HL-60/S4 treated with phorbol 12-myristate 13-acetate at 8.2 ng/mL for 4 days and 3 days (cell line): ENCODE results near the gene SDR39U1.

Experiments
- in situ Hi-C: fragments of 300-500 bp; cut with MboI; formaldehyde crosslinking; loops from 2 replicates; pipeline ENCODE4 v1.15.0; 2022; ENCODE audit warnings: low sequenced_read_pairs

The SDR39U1 gene

GRCh38 chr14:24443053-24443665 is 583 bp upstream of the SDR39U1 start:
- in situ Hi-C loops = loop anchor here (25.0 kb wide), 1 partner anchor 206 kb away; the partner anchor contains the start of genes GMPR2, NEDD8 and TINF2

- in situ Hi-C loops = loop anchor here (25.0 kb wide), 1 partner anchor 205 kb away; the partner anchor contains the start of genes GMPR2, NEDD8 and TINF2
Observed at GRCh38 chr14:24441904-24442239, 704 bp downstream of the SDR39U1 start.

DNA sequence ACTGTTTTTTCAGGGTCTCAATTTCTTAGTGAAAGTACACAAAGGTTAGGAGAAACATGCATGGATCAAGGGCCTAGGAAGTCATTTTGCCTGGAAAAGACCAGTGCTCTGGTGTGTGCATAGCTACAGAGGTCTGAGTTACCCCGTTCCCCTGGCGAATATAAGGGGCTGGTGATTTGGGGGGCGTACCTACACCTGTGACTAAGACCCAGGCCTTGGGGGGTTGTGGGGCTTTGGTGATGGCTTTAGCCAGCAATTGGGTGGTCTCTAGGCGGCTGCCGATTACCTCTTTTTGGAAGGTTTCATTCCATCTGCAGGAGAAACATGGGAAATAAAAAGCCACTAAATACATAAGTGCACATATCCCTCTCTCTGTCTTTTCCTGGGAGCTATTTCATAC is 1.1 kb downstream of the SDR39U1 start:
- in situ Hi-C loops = loop anchor here (25.0 kb wide), 1 partner anchor 204 kb away; the partner anchor contains the start of genes GMPR2, NEDD8 and TINF2

DNA sequence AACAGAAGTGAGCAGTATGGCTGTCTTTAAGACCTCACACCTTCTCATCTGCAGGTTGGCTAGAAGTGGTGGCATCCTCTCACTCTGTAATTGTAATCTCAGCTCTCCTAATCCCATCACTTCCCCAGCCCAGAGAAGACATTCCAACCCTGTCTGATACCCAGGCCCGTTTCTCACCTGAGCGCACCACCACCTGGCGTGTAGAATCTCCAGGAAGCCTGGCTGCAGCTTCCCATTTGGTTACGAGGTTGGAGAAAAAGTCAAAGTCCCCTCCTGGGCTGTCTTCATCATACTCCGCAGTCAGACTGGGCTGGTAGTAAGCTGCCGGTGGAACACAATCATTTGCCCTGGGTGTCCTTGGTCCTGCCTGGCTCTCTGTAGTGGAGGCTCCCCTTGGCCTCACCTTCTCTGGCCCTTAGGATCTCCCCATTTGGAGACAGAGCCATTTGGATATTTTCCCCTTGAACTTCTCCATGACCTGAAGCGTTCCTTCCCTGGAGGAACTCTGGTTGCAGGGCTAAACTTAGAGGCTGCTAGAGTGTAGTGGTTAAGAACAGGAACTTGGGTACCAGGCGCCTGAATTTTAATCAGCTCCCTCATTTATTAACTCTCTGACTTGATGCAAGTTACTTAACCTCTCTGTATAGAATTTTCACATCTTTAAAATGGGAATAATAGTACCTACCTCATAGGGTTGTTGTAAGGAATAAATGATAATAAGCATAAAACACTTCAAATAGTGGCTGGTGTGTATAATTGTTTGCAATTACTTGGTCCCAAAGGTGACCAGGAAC is 1.8 kb downstream of the SDR39U1 start:
- in situ Hi-C loops = loop anchor here (25.0 kb wide), 1 partner anchor 204 kb away; the partner anchor contains the start of genes GMPR2, NEDD8 and TINF2

DNA sequence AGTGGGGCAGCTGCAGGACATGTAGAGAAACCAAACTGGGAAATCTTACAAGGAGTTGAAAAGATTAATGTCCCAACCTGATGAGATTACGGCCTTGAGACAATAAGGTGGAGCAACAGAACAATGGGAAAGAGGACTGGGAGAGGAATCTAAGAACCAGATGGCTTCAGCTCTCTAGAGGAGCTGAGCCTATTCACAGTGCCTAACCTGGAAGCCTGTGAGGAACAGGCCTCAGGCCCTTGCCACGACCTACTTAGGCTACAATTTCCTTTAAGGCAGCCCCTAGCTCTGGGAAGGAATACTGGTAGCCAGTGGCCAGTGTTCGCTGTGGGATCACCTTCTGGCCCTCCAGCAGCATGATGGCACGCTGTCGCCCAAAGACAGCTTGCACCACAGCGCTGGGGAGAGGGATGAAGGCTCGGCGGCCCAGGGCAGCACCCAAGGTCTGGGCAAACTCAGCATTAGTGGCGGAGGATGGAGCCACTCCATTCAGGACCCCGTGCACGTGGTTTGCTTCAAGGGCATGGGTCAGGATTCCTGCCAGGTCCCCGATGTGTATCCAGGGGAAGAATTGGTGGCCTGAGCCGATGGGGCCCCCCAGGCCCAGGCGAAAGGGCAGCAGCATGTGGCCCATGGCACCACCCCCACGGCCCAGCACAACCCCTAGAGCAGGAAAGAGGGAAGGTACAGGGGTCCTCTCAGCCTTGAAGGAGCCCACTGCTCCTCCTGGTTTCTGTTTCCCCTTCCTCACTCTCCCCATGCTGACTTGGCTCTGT is 2.6 kb downstream of the SDR39U1 start:
- in situ Hi-C loops = loop anchor here (10.0 to 25.0 kb wide), 2 partner anchors 105 to 203 kb away; partner anchors contain the start of genes ADCY4, GMPR2, NEDD8 and RIPK3

GRCh38 chr14:24439257-24439656 is 3.3 kb downstream of the SDR39U1 start:
- in situ Hi-C loops = loop anchor here (10.0 to 25.0 kb wide), 2 partner anchors 104 to 202 kb away; partner anchors contain the start of genes ADCY4, GMPR2, NEDD8 and RIPK3

GRCh38 chr14:24438223-24439097 is 4.1 kb downstream of the SDR39U1 start:
- in situ Hi-C loops = loop anchor here (10.0 to 25.0 kb wide), 2 partner anchors 104 to 201 kb away; partner anchors contain the start of genes ADCY4, GMPR2, NEDD8 and RIPK3

DNA sequence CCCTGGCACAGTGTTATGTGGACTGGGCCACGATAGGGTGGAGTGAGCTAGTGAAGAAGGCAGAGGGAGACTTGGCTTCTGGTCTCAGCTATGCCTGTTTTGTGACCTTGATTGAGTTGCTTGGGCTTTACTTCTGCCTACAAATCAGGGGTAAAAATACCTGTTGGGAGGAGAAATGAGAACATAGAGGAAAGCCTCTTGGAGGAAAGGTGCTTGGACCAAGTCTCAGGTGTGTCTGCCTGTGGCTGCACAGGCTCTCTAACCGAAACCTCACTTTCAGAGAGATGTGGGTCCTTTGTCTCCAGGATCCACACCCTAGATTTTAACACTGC is 4.9 kb downstream of the SDR39U1 start:
- in situ Hi-C loops = loop anchor here (10.0 to 25.0 kb wide), 2 partner anchors 103 to 200 kb away; partner anchors contain the start of genes ADCY4, GMPR2, NEDD8 and RIPK3

DNA sequence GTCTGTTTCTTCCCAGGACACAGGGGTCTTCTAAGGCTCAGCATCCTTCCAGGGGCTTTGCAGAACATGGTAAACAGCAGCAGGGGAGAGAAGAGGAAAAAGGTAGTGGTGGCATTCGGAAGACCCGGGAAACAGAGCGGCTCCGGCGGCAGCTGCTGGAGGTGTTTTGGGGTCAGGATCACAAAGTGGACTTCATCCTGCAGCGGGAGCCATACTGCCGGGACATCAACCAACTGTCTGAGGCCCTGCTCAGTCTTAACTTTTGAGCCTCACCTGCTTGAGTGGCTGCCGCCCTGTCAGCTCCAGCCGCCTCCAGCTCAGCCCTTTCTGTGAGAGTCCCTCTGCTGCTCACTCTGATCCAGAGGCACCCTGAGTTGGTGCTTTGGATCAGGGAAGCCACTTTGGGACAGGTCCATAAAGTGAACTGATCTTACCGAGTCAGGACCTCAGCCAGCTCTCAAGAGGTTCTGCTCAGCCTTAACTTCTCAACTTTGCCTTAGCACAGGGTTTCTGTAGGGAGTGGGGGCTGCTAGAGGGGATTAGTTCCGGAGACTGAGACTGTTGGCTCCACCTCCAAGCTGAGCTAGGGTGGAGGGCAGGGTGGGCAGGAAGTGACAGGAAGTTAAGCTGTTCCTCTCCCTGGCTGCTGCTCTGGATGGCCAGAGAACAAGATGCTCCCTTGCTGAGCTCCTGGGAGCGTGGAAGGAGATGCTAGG is 5.4 kb downstream of the SDR39U1 start:
- in situ Hi-C loops = loop anchor here (10.0 to 25.0 kb wide), 2 partner anchors 102 to 200 kb away; partner anchors contain the start of genes ADCY4, GMPR2, NEDD8 and RIPK3

GRCh38 chr14:24436355-24437019 is 6.1 kb downstream of the SDR39U1 start:
- in situ Hi-C loops = loop anchor here (10.0 to 25.0 kb wide), 2 partner anchors 102 to 199 kb away; partner anchors contain the start of genes ADCY4, GMPR2, NEDD8 and RIPK3

DNA sequence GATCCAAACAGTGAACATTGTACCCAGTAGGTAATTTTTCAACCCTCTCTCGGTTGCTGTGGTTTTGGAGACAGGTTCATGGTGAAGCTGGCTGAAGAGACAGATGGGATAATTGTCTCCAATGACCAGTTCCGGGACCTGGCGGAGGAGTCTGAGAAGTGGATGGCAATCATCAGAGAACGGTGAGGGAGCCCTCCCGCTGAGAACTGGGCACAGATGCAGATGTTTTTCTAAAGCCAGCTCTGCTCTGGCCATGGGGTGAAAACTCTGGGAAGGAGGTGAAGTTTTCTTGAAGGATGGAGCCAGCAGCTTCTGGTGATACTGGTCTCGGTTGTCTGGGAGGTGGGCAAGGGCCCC is 6.6 kb downstream of the SDR39U1 start:
- in situ Hi-C loops = loop anchor here (10.0 to 25.0 kb wide), 2 partner anchors 101 to 199 kb away; partner anchors contain the start of genes ADCY4, GMPR2, NEDD8 and RIPK3

DNA sequence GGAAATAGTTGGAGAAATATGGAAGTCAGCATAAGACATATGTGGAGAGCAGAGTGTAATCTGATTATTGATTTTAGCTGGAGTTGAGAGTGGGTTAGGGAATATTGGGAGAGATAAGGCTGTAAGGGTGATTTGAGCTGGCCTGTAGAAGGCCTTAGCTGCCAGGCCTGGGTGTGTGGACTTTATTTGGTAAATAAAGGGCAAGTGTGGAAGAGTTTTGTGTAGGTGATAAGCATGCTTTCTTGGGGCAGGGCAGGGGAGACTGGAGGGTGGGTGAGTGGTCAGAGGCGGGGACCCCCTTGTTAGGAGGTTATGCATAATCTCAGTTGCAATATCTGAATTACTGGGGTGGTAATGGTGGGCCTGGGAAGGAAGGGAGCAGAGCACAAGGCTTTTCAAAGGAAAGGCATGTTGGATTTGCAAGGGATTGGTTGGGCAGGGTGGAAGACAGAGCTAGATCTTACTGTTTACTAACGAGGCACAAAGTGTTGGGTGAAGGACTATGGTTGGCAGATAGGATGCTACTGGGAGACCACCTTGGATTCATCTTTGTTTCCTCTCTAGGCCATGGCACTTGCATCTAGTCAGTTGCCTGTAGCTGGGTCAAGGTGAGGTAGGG is 7.3 kb downstream of the SDR39U1 start:
- in situ Hi-C loops = loop anchor here (10.0 to 25.0 kb wide), 2 partner anchors 100 to 198 kb away; partner anchors contain the start of genes ADCY4, GMPR2, NEDD8 and RIPK3

DNA sequence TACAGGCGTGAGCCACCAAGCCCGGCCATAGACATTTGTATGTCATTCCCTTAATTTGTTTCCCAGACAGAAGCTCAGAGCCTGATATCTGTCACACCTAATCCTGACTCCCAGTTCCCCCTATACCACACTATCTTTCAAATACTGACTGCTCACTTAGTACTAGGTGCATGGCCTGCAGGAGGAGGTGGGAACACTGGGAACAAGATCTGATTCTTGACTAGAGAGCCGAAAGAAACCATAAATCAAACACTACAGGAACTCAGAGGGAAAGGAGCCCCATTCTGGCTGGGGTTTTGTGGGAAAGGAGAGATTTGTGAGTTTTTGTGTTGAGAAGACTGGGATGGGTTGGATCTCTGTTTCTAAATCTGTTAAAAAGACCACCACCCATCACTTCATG is 7.9 kb downstream of the SDR39U1 start:
- in situ Hi-C loops = loop anchor here (10.0 to 25.0 kb wide), 2 partner anchors 100 to 197 kb away; partner anchors contain the start of genes ADCY4, GMPR2, NEDD8 and RIPK3

GRCh38 chr14:24434036-24434435 is 8.5 kb downstream of the SDR39U1 start:
- in situ Hi-C loops = loop anchor here (10.0 to 25.0 kb wide), 2 partner anchors 99 to 197 kb away; partner anchors contain the start of genes ADCY4, GMPR2, NEDD8 and RIPK3

GRCh38 chr14:24432259-24433131 is 10.1 kb downstream of the SDR39U1 start:
- in situ Hi-C loops = loop anchor here (10.0 to 25.0 kb wide), 2 partner anchors 98 to 195 kb away; partner anchors contain the start of genes ADCY4, GMPR2, NEDD8 and RIPK3

DNA sequence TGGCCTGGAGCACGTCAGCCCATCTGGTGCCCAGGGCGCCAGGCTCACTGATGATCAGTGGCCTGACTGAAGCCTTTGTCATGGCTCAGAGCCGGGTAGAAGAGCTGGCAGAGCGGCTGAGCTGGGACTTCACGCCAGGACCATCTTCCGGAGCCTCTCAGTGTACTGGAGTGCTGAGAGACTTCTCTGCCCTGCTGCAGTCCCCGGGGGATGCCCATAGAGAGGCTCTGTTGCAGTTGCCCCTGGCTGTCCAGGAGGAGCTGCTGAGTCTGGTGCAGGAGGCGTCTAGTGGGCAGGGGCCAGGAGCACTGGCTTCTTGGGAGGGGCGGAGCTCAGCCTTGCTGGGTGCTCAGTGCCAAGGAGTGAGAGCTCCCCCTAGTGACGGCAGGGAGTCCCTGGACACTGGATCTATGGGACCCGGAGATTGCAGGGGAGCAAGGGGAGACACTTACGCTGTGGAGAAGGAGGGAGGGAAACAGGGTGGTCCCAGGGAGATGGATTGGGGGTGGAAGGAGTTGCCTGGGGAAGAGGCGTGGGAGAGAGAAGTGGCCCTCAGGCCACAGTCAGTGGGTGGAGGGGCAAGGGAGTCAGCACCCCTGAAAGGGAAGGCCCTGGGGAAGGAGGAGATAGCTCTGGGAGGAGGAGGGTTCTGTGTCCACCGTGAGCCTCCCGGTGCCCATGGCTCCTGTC is 10.9 kb downstream of the SDR39U1 start:
- in situ Hi-C loops = loop anchor here (10.0 to 25.0 kb wide), 2 partner anchors 97 to 194 kb away; partner anchors contain the start of genes ADCY4, GMPR2, NEDD8 and RIPK3
